ENCODE results near the gene PLCB3.

PLCB3 gene

DNA sequence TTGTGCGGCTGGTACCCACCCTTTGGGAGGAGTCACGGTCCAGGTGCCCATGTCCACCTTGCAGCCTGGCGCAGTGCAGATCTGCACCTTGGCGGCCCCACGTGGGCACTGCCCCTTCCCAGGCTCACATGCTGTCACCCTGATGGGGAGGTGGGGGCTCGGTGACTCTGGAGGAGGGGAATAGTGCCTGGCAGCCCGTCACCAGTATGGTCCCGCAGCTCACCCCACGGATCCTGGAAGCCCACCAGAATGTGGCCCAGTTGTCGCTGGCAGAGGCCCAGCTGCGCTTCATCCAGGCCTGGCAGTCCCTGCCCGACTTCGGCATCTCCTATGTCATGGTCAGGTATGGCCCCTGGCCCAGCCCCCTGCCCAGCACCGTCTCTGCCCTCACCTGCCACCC is 30.5 kb upstream of the PLCB3 start:
- DNase-seq (ENCODE audit: low read depth in 1 of 2, low spot score in 1 of 2): no peak

DNA sequence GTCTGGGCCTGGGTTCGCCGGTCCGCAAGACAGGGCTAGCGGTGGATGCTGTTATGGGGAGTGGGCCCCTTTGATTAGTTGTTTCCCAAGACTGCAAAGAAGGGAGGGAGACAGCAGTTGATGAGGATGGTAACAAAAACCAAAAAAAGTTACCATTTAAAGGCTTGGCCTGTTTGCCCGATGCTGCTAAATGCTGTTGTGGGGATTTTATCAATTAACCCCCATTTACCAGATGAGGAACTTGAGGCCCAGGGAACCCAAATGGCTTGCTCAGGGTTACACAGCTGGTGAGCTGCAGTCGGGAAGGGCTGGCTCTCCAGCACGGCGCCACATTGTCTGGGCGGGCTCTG is 28.7 kb upstream of the PLCB3 start:
- DNase-seq (ENCODE audit: low read depth in 1 of 2, low spot score in 1 of 2): no peak

DNA sequence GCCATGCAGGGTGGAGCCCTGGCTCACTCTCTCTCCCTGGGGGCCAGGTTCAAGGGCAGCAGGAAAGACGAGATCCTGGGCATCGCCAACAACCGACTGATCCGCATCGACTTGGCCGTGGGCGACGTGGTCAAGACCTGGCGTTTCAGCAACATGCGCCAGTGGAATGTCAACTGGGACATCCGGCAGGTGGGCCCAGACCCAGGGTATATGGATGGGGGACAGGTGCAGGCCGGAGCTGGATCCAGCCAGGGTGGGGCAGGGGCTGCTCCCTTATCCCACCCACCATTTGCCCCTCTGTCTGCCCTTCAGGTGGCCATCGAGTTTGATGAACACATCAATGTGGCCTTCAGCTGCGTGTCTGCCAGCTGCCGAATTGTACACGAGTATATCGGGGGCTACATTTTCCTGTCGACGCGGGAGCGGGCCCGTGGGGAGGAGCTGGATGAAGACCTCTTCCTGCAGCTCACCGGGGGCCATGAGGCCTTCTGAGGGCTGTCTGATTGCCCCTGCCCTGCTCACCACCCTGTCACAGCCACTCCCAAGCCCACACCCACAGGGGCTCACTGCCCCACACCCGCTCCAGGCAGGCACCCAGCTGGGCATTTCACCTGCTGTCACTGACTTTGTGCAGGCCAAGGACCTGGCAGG is 28.2 kb upstream of the PLCB3 start:
- DNase-seq (ENCODE audit: low read depth in 1 of 2, low spot score in 1 of 2): no peak

DNA sequence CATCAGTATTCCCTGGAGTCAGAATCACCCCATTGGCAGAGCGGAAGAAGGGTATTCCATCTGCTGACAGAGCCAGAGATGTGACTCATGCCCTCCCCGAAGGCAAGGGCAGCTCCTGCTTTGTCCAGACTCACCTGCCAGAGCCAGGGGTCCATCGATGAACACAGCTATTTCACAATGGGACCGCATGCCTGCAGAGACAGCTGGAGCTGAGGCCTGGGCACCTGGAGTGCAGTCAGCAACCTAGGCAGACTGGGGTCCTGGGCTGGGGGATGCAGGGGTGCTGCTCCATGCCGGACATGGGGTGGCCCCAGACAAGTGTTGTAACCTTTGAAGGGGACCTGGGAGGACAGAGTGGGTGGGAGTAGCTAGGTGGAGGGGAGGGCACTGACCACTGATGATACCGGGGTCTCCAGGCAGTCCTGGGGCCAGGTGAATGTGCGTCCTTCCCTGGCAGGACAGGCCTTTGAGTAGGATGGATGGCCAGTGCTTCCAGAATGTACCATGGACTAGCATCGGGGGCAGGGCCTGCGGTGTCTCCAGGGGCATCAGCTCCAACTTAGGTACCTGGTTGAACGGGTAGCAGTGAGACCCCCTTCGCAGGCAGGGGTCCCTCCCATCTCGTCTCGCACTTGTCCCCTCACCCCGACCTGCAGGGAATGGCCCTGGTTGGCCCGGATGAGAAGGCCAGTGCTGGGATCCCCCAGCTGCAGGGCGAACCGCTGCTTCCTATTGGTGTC is 27.0 kb upstream of the PLCB3 start:
- DNase-seq (ENCODE audit: low read depth in 1 of 2, low spot score in 1 of 2): no peak

DNA sequence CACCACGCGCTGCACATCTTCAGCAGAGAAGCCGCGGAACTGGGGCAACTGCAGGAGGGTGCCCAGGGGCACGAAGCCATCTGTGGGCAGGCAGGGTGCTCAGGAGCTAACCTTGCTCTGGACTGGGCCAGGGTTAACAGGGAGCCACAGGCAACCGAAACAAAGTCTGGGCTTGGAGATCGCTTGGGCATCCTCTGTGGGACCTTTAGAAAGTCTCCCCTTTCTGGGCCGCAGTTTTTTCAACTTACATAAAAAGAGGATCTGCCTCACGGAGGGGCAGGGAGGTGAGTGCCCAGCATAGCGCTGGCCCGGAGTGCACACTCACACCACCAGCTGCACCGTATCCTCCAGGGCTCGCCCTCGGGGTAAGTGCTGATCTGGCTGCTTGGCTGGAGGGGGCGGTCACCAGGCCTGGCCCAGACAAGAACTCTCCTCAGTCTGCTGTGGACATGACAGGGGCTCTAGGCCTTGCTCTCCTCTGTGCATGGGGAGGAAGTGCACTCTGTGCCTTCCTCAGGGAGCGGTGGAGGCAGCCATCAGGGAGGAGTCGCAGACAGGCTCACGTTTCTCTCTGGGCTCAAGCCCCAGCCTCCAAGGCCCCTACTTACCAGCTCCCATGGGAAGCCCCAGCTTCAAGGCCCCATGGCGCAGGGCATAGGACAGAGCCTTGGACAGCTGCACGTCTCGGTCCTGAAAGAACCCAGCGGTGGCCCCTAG is 26.3 kb upstream of the PLCB3 start:
- DNase-seq (ENCODE audit: low read depth in 1 of 2, low spot score in 1 of 2): no peak

DNA sequence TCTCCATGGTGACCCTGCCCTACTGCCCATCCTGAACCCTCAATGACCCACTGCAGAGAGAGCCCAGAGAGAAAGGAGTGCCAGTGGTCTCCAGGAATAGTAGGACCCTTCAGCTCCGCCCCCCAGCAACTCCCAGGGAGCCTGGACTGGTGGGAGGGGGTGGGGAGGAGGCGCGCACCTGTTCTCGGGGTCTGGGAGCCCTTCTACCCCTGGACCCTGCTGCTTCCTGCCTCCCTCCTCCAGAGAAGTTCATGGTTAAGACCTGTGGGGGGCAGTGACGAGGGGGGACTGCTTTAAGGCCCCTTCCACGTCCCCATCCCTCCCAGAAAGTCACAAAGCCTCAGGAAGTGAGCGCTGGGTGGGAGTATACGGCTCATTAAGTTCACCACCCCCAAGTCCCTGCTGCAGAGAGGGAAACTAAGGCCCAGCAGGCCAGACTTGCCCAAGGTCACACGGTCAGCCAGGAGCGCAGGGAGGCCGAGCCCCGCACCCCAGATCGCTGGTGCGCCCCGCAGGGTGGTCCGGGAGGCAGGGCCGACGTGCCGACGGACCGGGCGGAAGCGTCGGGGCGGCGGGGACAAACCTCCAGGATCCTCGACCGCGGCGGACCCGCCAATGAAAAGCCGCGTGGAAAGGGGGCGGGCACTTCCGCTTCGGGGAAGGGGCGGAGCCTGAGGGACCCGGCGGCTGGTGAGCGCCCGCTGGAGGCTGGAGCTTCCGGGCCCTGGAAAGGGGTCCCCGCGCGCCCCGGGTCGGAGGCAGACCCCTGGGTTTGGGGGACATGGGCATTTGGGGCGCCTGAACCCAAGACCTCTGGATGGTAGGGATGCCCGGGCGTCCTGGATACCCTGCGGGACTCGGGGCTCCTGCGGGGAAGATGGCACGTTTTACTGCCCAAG is 25.5 kb upstream of the PLCB3 start, which contains the start of the genes NUDT22 and TRPT1:
NUDT22 (plus strand) TSS at position 667 of the 899 bp plus-strand sequence. CDS start 379 bp downstream, outside the sequence.
TRPT1 (minus strand) TSS at position 579 of the 899 bp plus-strand sequence; CDS start at position 253, 326 bp downstream.
- peak; percentile 80 to 93 for DNase-seq (ENCODE audit: low read depth in 1 of 2, low spot score in 1 of 2)

DNA sequence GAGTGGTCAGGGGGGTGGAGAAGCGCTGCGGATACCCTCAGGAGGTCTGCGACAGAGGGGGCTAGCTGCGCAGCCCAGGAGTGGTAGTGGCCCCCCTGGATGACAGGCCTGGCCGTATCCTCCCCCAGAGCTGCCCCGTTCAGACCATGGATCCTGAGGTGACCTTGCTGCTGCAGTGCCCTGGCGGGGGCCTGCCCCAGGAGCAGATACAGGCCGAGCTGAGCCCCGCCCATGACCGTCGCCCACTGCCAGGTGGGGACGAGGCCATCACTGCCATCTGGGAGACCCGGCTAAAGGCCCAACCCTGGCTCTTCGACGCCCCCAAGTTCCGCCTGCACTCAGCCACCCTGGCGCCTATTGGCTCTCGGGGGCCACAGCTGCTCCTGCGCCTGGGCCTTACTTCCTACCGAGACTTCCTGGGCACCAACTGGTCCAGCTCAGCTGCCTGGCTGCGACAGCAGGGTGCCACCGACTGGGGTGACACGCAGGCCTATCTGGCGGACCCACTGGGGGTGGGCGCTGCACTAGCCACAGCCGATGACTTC is 24.8 kb upstream of the PLCB3 start:
- DNase-seq (ENCODE audit: low read depth in 1 of 2, low spot score in 1 of 2): no peak

DNA sequence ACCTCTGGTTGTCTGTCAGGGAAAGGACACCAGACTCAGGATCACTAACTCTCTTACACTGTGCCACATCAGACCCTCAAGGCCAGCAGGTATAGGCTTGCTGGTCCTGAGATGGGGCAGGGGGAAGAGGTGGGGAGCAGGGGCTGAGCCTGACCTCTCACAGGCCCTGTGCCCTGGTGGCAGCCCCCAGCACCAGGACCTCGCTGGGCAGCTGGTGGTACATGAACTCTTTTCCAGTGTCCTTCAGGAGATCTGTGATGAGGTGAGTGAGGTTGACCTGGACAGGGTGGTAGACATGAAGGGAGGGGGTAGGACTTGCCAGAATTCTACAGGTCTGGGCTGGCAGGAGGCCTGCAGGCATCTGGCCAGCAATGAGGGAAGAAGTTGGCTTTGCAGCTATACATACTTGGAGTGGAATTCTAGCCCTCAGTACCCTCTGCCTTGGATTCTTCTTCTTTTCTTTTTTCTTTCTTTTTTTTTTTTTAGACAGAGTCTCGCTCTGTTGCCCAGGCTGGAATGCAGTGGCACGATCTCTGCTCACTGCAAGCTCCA is 23.8 kb upstream of the PLCB3 start:
- DNase-seq (ENCODE audit: low read depth in 1 of 2, low spot score in 1 of 2): no peak

DNA sequence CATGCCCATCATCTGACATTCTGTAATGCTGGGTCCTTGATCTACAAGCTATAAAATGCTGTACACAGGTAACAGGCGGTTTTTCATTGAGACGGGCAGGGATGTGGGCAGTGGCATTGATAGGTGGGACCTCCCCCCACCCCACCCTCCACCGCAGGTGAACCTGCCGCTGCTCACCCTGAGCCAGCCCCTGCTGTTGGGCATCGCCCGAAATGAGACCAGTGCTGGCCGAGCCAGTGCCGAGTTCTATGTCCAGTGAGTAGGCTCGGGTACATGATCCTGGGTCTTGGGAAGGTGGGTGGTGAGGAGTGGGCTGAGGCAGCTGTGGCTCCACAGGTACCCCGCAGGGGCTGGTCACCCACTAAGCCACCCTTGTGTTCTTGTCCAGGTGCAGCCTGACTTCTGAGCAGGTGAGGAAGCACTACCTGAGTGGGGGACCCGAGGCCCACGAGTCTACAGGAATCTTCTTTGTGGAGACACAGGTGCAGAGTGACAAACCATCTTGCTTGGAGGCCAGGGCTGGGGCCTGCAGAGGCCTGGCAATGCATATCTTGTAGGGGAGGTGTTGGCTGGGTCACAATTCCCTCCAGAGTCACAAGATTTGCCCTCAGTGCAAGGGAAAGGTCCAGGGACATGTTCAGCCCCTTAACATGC is 22.1 kb upstream of the PLCB3 start:
- DNase-seq (ENCODE audit: low read depth in 1 of 2, low spot score in 1 of 2): no peak

DNA sequence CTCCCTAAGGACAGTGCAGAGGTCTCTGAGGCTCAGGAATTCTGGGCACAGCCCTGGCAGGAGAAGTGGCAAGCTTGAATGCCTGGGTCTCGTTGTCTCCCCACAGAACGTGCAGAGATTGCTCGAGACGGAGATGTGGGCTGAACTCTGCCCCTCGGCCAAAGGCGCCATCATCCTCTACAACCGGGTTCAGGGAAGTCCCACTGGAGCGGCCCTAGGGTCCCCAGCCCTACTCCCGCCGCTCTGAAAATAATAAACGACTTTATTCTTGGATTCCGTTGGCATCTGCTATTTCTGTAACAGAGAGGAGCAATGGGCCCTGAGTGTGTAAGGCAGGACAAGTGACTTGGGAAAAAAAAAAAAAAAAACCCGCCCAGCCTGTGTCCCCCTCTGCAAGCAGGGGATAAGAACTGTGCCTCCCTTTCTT is 21.6 kb upstream of the PLCB3 start:
- DNase-seq (ENCODE audit: low read depth in 1 of 2, low spot score in 1 of 2): no peak

DNA sequence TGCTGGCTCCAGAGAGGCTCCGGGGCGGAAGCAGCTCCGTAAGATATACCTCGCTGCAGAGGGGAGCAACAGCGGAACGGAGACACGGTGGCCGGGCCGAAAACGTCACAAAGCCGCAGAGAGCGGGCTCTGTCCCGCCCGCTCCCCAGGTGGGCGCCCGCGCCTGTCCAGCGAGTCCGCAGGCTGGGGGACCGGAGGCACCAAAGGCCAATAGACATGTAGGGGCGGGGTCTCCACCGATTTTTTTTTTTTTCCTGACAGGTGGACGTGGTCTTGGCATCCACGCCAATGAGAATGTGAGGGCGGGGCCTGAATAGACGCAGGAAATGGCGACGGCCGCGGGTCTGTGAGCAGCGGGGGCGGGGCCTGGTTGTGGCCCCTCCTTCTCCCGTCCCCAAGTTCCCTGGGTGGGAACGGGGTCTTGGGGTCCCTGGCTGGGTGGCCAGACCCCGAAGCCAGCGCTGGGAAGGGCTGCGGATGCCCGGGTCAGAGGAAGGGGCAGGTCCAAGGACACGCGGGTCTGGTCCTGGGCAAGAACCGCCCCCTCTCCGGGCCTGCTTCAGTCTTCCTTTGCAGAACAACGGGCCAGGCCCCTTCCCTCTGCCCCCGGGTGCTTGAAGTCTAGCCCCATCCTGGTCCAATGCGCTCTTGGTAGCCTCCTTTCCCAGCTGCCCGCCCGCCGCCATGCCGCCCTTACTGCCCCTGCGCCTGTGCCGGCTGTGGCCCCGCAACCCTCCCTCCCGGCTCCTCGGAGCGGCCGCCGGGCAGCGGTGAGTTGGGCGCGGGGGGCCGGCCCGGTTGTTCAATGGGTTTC is 21.0 kb upstream of the PLCB3 start, which contains the start of gene DNAJC4:
DNAJC4 (plus strand) TSS at position 378 of the 814 bp plus-strand sequence; CDS start at position 685, 307 bp downstream.
- peak; percentile 72 to 76 for DNase-seq (ENCODE audit: low read depth in 1 of 2, low spot score in 1 of 2)

DNA sequence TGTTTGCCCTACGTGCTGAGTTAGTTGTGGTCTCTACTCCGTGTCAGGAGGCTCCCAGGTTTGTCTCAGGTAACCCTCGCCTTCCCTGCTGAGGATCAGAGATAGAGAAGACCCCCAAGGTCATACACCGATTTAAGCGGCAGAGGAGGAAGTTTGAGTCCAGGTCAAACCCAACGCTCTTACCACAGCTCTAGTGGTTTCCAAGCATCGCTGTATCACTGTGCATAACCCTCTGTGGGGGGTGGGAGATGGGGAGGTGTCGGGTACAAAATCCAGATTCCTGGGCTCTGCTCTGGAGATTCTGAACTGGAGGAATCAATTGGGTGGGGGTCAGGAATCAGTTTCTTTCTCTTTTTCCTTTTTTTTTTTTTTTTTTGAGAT is 20.4 kb upstream of the PLCB3 start:
- DNase-seq (ENCODE audit: low read depth in 1 of 2, low spot score in 1 of 2): no peak

DNA sequence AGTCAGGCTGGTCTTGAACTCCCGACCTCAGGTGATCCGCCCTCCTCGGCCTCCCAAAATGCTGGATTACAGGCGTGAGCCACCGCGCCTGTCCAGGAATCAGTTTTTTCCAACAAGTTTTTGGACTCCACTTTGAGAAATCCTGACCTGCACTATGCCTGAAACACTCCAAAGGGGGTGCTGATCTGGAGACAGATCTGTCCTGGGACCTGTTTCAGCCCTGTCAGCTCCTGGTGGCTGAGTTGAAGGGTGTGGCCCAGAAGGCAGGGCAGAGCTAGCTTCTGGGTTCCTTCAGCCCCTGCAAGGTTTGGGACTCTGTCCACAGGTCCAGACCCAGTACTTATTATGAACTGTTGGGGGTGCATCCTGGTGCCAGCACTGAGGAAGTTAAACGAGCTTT is 19.8 kb upstream of the PLCB3 start:
- no peak for DNase-seq (ENCODE audit: low read depth in 1 of 2, low spot score in 1 of 2)

DNA sequence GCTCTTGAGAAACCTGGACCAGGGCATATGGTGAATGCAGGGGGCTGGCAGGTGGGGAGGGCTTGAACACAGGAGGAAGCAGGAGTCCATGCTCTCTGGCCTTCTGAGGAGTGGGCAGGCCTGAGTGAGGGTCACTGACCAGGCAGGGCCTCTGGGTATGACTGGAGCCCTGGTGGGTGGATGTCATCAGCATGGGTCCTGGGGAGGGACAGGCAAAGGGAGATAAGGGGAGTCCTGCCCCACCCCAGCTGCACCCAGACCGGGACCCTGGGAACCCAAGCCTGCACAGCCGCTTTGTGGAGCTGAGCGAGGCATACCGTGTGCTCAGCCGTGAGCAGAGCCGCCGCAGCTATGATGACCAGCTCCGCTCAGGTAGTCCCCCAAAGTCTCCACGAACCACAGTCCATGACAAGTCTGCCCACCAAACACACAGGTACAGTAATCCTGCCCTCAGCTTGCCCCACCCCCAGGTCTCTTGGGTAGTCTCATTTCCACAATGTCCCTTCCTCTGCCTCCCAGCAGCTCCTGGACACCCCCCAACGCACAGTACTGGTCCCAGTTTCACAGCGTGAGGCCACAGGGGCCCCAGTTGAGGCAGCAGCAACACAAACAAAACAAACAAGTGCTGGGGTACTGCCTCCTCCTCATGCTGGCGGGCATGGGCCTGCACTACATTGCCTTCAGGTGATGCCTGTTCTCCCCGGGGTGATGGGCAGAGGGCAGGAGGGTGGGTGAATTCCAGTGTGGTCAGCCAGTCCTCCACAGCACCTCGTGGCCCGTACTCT is 19.0 kb upstream of the PLCB3 start:
- DNase-seq (ENCODE audit: low read depth in 1 of 2, low spot score in 1 of 2): no peak

DNA sequence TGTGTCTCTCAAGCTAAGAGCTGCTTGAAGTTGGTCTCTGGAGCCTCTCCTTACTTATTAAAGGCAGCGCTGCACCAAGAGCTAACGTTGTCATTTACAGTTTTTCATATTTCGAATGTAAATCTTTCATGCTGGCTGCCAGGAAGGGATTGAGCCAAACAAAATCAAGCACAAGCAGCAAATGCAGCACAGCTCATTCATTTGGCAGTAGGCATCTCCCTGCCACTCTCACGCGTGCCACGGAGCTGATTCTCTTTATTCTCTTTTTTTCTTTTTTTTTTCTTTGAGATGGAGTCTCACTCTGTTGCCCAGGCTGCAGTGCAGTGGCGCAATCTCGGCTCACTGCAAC is 18.4 kb upstream of the PLCB3 start:
- DNase-seq (ENCODE audit: low read depth in 1 of 2, low spot score in 1 of 2): no peak

DNA sequence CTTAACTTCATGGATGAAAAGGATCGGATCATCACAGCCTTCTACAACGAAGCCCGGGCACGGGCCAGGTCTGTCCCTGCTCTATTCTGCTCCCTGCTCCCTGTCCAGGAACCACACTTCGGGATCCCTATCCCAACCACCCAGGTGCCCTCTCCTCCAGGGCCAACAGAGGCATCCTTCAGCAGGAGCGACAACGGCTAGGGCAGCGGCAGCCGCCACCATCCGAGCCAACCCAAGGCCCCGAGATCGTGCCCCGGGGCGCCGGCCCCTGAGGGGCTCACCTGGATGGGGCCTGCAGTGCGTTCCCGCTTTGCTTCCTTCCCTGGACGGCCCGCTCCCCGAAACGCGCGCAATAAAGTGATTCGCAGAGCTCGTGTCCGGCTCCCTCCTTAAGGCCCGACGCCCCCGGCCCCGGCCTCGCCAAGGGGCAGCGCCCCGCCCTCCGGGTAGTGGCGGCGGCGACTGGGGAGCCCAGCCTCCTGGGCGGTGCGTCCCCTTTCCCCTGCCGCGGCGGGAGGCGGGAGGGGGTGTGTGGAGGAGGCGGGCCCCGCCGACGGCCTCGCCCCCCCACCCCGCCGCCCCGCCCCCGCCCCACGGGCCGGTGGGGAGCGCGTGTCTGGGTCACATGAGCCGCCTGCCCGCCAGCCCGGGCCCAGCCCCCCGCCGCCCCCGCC is 17.3 kb upstream of the PLCB3 start, which contains the start of gene VEGFB:
VEGFB (plus strand) TSS at position 672 of the 674 bp plus-strand sequence. CDS start 250 bp downstream, outside the sequence.
- DNase-seq (ENCODE audit: low read depth in 1 of 2, low spot score in 1 of 2): peak; percentile 55 to 62

DNA sequence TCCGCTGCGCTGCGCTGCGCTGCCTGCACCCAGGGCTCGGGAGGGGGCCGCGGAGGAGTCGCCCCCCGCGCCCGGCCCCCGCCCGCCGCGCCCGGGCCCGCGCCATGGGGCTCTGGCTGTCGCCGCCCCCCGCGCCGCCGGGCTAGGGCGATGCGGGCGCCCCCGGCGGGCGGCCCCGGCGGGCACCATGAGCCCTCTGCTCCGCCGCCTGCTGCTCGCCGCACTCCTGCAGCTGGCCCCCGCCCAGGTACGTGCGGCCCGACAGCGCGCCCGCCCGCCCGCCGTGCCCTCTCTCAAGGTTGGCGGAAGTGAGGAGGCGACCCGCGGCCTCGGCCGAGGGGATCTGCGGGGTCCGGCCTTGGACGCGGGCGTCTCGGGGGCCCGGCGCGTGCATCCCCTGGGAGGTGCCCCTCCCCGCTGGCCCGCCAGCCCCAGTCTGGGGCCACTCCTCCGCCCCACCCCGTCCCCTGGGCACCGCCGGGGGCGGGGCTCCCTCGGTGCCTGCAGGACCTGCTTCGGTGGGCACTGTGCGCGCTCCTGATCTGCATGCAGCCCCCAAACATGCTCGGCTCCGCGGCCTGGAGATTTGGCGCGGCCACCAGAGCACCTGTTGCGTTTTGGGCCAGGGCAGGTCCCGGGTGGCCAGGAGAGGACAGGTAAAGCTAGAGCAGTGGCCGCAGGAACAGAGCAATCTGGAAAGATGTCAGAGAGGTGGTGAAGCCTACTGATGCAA is 16.5 kb upstream of the PLCB3 start:
- DNase-seq (ENCODE audit: low read depth in 1 of 2, low spot score in 1 of 2): no peak

Data from stimulated activated CD4-positive, alpha-beta T cell treated with anti-CD3 and anti-CD28 coated beads, Interleukin-15, amount 100 ng/mL, for 1 hour (primary cell).